Measurements from ENCODE around the gene GPRC5A. TPM values are rescaled to one million over a fixed set of nuclear protein-coding genes. Genes with fewer than 3 reads are reported as not detected.
A peak's percentile ranks its signal among the peaks of the same experiment; 100 is the strongest.
"Not testable (repeated sequence)": the region's sequence is repeated elsewhere in the genome, so short reads cannot be mapped to it uniquely, and the experiment has no call there.

Gene GPRC5A
- total RNA-seq, 1 donor from 2014 or later = 13.1 TPM

- DNase-seq (ENCODE audit: low spot score) = no peak
- Mint-ChIP-seq H3K27me3 (ENCODE audit: low read depth) (no peaks in the 10 kb centered on the region), H3K9me3 (ENCODE audit: low read depth) (peaks cover 9% of the 10 kb centered on the region), H3K4me3 (ENCODE audit: unreplicated experiment) (no peak overlapping the region), H3K4me1 (ENCODE audit: low read depth) (peaks cover 62% of the 10 kb centered on the region), H3K27ac (ENCODE audit: unreplicated experiment) (peak overlapping the region; percentile 86), H3K36me3 (ENCODE audit: low read depth) (peaks cover 7% of the 10 kb centered on the region)
- TF ChIP-seq CTCF (IDR thresholded peaks at IDR 0.05) = no peak
Observed at GRCh38 chr12:12872934-12873275, 18.5 kb upstream of the GPRC5A start.

- peak; percentile 8 for TF ChIP-seq CTCF (IDR thresholded peaks at IDR 0.05)
- DNase-seq (ENCODE audit: low spot score) = no peak
- Mint-ChIP-seq H3K27ac (ENCODE audit: unreplicated experiment) (peak overlapping the region; percentile 78), H3K4me1 (ENCODE audit: low read depth) (peaks cover 69% of the 10 kb centered on the region), H3K4me3 (ENCODE audit: unreplicated experiment) (no peak overlapping the region), H3K9me3 (ENCODE audit: low read depth) (peaks cover 9% of the 10 kb centered on the region), H3K27me3 (ENCODE audit: low read depth) (no peaks in the 10 kb centered on the region), H3K36me3 (ENCODE audit: low read depth) (peaks cover 7% of the 10 kb centered on the region)
Observed at GRCh38 chr12:12874029-12874428, 17.3 kb upstream of the GPRC5A start.

- H3K36me3 Mint-ChIP-seq (ENCODE audit: low read depth); DNase-seq (ENCODE audit: low spot score); H3K27me3 Mint-ChIP-seq (ENCODE audit: low read depth); H3K27ac Mint-ChIP-seq (ENCODE audit: unreplicated experiment); H3K9me3 Mint-ChIP-seq (ENCODE audit: low read depth); H3K4me3 Mint-ChIP-seq (ENCODE audit: unreplicated experiment): not testable (repeated sequence)
- H3K4me1 Mint-ChIP-seq (ENCODE audit: low read depth) = peaks cover 71% of the 10 kb centered on the region
Observed at GRCh38 chr12:12875301-12875700, 16.1 kb upstream of the GPRC5A start.

- peak overlapping the region; percentile 78 for H3K27ac Mint-ChIP-seq (ENCODE audit: unreplicated experiment)
- DNase-seq (ENCODE audit: low spot score) = no peak
- TF ChIP-seq CTCF (IDR thresholded peaks at IDR 0.05) = no peak
- H3K4me1 Mint-ChIP-seq (ENCODE audit: low read depth) = peaks cover 69% of the 10 kb centered on the region
- H3K27me3 Mint-ChIP-seq (ENCODE audit: low read depth) = no peaks in the 10 kb centered on the region
- no peak overlapping the region for H3K4me3 Mint-ChIP-seq (ENCODE audit: unreplicated experiment)
- peaks cover 2% of the 10 kb centered on the region for H3K9me3 Mint-ChIP-seq (ENCODE audit: low read depth)
- peaks cover 3% of the 10 kb centered on the region for H3K36me3 Mint-ChIP-seq (ENCODE audit: low read depth)
Observed at GRCh38 chr12:12877153-12877768, 14.1 kb upstream of the GPRC5A start.

GRCh38 chr12:12877781-12878455, 13.4 kb upstream of the GPRC5A start:
- H3K27me3 Mint-ChIP-seq (ENCODE audit: low read depth) = no peaks in the 10 kb centered on the region
- H3K4me1 Mint-ChIP-seq (ENCODE audit: low read depth) = peaks cover 68% of the 10 kb centered on the region
- H3K9me3 Mint-ChIP-seq (ENCODE audit: low read depth) = peaks cover 2% of the 10 kb centered on the region
- peak overlapping the region; percentile 78 for H3K27ac Mint-ChIP-seq (ENCODE audit: unreplicated experiment)
- H3K36me3 Mint-ChIP-seq (ENCODE audit: low read depth) = peaks cover 3% of the 10 kb centered on the region
- H3K4me3 Mint-ChIP-seq (ENCODE audit: unreplicated experiment) = no peak overlapping the region
- TF ChIP-seq CTCF (IDR thresholded peaks at IDR 0.05) = no peak
- no peak for DNase-seq (ENCODE audit: low spot score)

GRCh38 chr12:12880537-12880936, 10.8 kb upstream of the GPRC5A start:
- TF ChIP-seq CTCF (IDR thresholded peaks at IDR 0.05) = no peak
- Mint-ChIP-seq H3K27ac (ENCODE audit: unreplicated experiment) (no peak overlapping the region), H3K27me3 (ENCODE audit: low read depth) (no peaks in the 10 kb centered on the region), H3K36me3 (ENCODE audit: low read depth) (peaks cover 1% of the 10 kb centered on the region), H3K4me1 (ENCODE audit: low read depth) (peaks cover 59% of the 10 kb centered on the region), H3K4me3 (ENCODE audit: unreplicated experiment) (no peak overlapping the region), H3K9me3 (ENCODE audit: low read depth) (no peaks in the 10 kb centered on the region)
- no peak for DNase-seq (ENCODE audit: low spot score)

All from chondrocyte (in vitro differentiated cells).